IMR-90 (cell line): ENCODE results near the gene ZDHHC14. TPM values are rescaled to one million over a fixed set of nuclear protein-coding genes. Genes with fewer than 3 reads are reported as not detected.

Source experiments
- ATAC-seq: fragments of 200-7000 bp; cut with Tn5 transposase; 2 replicates; pipeline ENCODE4 v1.9.1; 2020; ENCODE audit warnings: low read depth, mild to moderate bottlenecking, moderate library complexity
- BruUV-seq: library from RNA; stranded (reverse); fragments of 400-500 nt; replicated peaks from 2 replicates; lab custom pipeline; 2021; lab: Mats Ljungman, UMichigan
- CTCF ChIA-PET: fragments of 300-600 bp; formaldehyde crosslinking; extraction: SDS; loops from one replicate; lab custom pipeline; 2021; ENCODE audit warnings: antibody characterized with exemption; lab: Yijun Ruan, JAX
- POLR2A ChIA-PET: fragments of 300-600 bp; sonication (Branson Sonifier 250); formaldehyde crosslinking; loops from one replicate; lab custom pipeline; 2022; ENCODE audit warnings: antibody characterized with exemption; ENCODE audit not compliant: unreplicated experiment; lab: Charles Lee
- DNase-seq: peaks from one replicate; pipeline ENCODE4 v3.0.0; 2013
- H2AFZ ChIP-seq: replicated peaks from 2 replicates; pipeline ENCODE3; 2013; ENCODE audit warnings: low read length, mild to moderate bottlenecking; ENCODE audit not compliant: poor library complexity
- H2AK5ac ChIP-seq: 2 replicates; pipeline ENCODE4 v1.6.1; 2013; ENCODE audit warnings: low read depth, low read length, inconsistent platforms
- H2AK9ac ChIP-seq: replicated peaks from 2 replicates; pipeline ENCODE3; 2013; ENCODE audit warnings: mild to moderate bottlenecking, low read depth, low read length, moderate library complexity; ENCODE audit not compliant: poor library complexity
- H2BK120ac ChIP-seq: 2 replicates; pipeline ENCODE4 v1.6.1; 2013; ENCODE audit warnings: low read depth, low read length, inconsistent platforms
- H2BK15ac ChIP-seq: 3 replicates; pipeline ENCODE4 v1.6.1; 2013; ENCODE audit warnings: low read depth, low read length, inconsistent platforms
- H2BK20ac ChIP-seq: 2 replicates; pipeline ENCODE4 v1.6.1; 2013; ENCODE audit warnings: low read depth, mild to moderate bottlenecking, inconsistent platforms, low read length, moderate library complexity
- H2BK5ac ChIP-seq: 2 replicates; pipeline ENCODE4 v1.6.1; 2013; ENCODE audit warnings: mild to moderate bottlenecking, low read depth, low read length, inconsistent platforms; ENCODE audit not compliant: poor library complexity, severe bottlenecking
- H3K14ac ChIP-seq: replicated peaks from 2 replicates; pipeline ENCODE4 v1.6.1; 2013; ENCODE audit warnings: low read depth, low read length, inconsistent platforms
- H3K18ac ChIP-seq: 2 replicates; pipeline ENCODE4 v1.6.1; 2013; ENCODE audit warnings: low read depth, low read length, control low read depth
- H3K23ac ChIP-seq: 2 replicates; pipeline ENCODE4 v1.6.1; 2013; ENCODE audit warnings: low read depth, low read length, inconsistent platforms
- H3K27ac ChIP-seq: 2 replicates; pipeline ENCODE4 v1.5.1; 2013; ENCODE audit warnings: mild to moderate bottlenecking, control low read depth, low read length; ENCODE audit not compliant: insufficient read depth
- H3K27me3 ChIP-seq: 2 replicates; pipeline ENCODE4 v1.6.1; 2013; ENCODE audit warnings: low read length; ENCODE audit not compliant: control insufficient read depth, insufficient read depth
- H3K36me3 ChIP-seq: 2 replicates; pipeline ENCODE4 v1.6.1; 2013; ENCODE audit warnings: low read length, mixed read lengths; ENCODE audit not compliant: control insufficient read depth, insufficient read depth
- H3K4ac ChIP-seq: 2 replicates; pipeline ENCODE4 v1.6.1; 2013; ENCODE audit warnings: low read depth, low read length, inconsistent platforms
- H3K4me1 ChIP-seq: 2 replicates; pipeline ENCODE4 v1.6.1; 2013; ENCODE audit warnings: low read length, mixed read lengths; ENCODE audit not compliant: control insufficient read depth, insufficient read depth
- H3K4me2 ChIP-seq: 2 replicates; pipeline ENCODE4 v1.6.1; 2013; ENCODE audit warnings: low read depth, mild to moderate bottlenecking, control low read depth, low read length, moderate library complexity
- H3K4me3 ChIP-seq: 2 replicates; pipeline ENCODE4 v1.5.1; 2013; ENCODE audit warnings: low read depth, mild to moderate bottlenecking, control low read depth, low read length, moderate library complexity; ENCODE audit not compliant: insufficient read depth
- H3K56ac ChIP-seq: 2 replicates; pipeline ENCODE4 v1.6.1; 2013; ENCODE audit warnings: low read length, inconsistent platforms; ENCODE audit not compliant: insufficient read depth; ENCODE audit errors: extremely low read depth
- H3K79me1 ChIP-seq, 2 experiments: 2 replicates each; pipeline ENCODE4 v1.6.1; 2013; ENCODE audit warnings: low read length in 2 of 2, inconsistent platforms in 1 of 2, low read depth in 1 of 2
- H3K9ac ChIP-seq: 2 replicates; pipeline ENCODE4 v1.6.1; 2013; ENCODE audit warnings: low read depth, low read length, control low read depth
- H3K9me1 ChIP-seq: 2 replicates; pipeline ENCODE4 v1.6.1; 2013; ENCODE audit warnings: low read length, inconsistent platforms; ENCODE audit not compliant: insufficient read depth
- H3K9me3 ChIP-seq: 2 replicates; pipeline ENCODE4 v1.6.1; 2013; ENCODE audit warnings: low read length; ENCODE audit not compliant: control insufficient read depth, insufficient read depth
- H4K20me1 ChIP-seq: 2 replicates; pipeline ENCODE4 v1.6.1; 2013; ENCODE audit warnings: low read length, inconsistent platforms; ENCODE audit not compliant: insufficient read depth
- H4K5ac ChIP-seq: 2 replicates; pipeline ENCODE4 v1.6.1; 2013; ENCODE audit warnings: mild to moderate bottlenecking, low read depth, low read length, control low read depth
- H4K8ac ChIP-seq, 2 experiments: 2 replicates each; pipeline ENCODE4 v1.6.1; 2013; ENCODE audit warnings: low read depth in 2 of 2, low read length in 2 of 2, control low read depth in 1 of 2, inconsistent platforms in 1 of 2
- H4K91ac ChIP-seq: 2 replicates; pipeline ENCODE4 v1.6.1; 2013; ENCODE audit warnings: low read depth, low read length, inconsistent platforms; ENCODE audit not compliant: insufficient read depth
- CEBPB ChIP-seq: IDR thresholded peaks from 2 replicates; pipeline ENCODE4 v1.6.1; 2012; ENCODE audit warnings: low read depth, low read length, improper control_type of control experiment
- CTCF ChIP-seq: conservative IDR thresholded peaks from 2 replicates; pipeline ENCODE4 v1.5.1; 2012; ENCODE audit warnings: mild to moderate bottlenecking, low read depth, low read length, improper control_type of control experiment
- ELK1 ChIP-seq: fragments of 150-350 bp; IDR thresholded peaks from 2 replicates; pipeline ENCODE4 v1.6.1; 2016; ENCODE audit warnings: low read depth, mild to moderate bottlenecking, low read length, moderate library complexity, borderline replicate concordance
- MAFK ChIP-seq: IDR thresholded peaks from 2 replicates; pipeline ENCODE4 v1.6.1; 2012; ENCODE audit warnings: low read depth, low read length, improper control_type of control experiment
- MXI1 ChIP-seq: IDR thresholded peaks from 2 replicates; pipeline ENCODE4 v1.6.1; 2012; ENCODE audit warnings: low read depth, mild to moderate bottlenecking, low read length, moderate library complexity, borderline replicate concordance
- NFE2L2 ChIP-seq: fragments of 150-350 bp; IDR thresholded peaks from 2 replicates; pipeline ENCODE4 v1.6.1; 2016; ENCODE audit warnings: low read depth, mild to moderate bottlenecking, low read length
- POLR2A ChIP-seq: IDR thresholded peaks from 2 replicates; pipeline ENCODE4 v1.6.1; 2012; ENCODE audit warnings: mild to moderate bottlenecking, low read depth, low read length
- RAD21 ChIP-seq: IDR thresholded peaks from 2 replicates; pipeline ENCODE4 v1.6.1; 2012; ENCODE audit warnings: low read length, improper control_type of control experiment
- RCOR1 ChIP-seq: IDR thresholded peaks from 2 replicates; pipeline ENCODE4 v1.6.1; 2012; ENCODE audit warnings: mild to moderate bottlenecking, low read length, improper control_type of control experiment; ENCODE audit not compliant: insufficient replicate concordance
- RFX5 ChIP-seq: IDR thresholded peaks from 2 replicates; pipeline ENCODE4 v1.8.0; 2012; ENCODE audit warnings: low read depth, mild to moderate bottlenecking, low read length, moderate library complexity
- SMC3 ChIP-seq: fragments of 150-350 bp; IDR thresholded peaks from 2 replicates; pipeline ENCODE4 v1.6.1; 2016; ENCODE audit warnings: low read depth, mild to moderate bottlenecking, antibody characterized with exemption, low read length, moderate library complexity
- USF2 ChIP-seq: fragments of 150-350 bp; IDR thresholded peaks from 2 replicates; pipeline ENCODE4 v1.6.1; 2017; ENCODE audit warnings: mild to moderate bottlenecking, antibody characterized with exemption, low read length, low read depth
- WGBS, 2 experiments: methylation state at CpG; one replicate each; pipeline versions ENCODE4 v1.1.5 to v1.1.7; 2013; ENCODE audit warnings: missing lambda C conversion rate in 2 of 2; ENCODE audit not compliant: insufficient read length in 1 of 2; ENCODE audit errors: extremely low coverage in 2 of 2; 5-methylcytosine and 5-hydroxymethylcytosine counted together
- dilution Hi-C: fragments of 300-500 bp; cut with HindIII; formaldehyde crosslinking; loops from one replicate; pipeline ENCODE4 v1.14.3; 2018; ENCODE audit warnings: low sequenced_read_pairs; ENCODE audit not compliant: unreplicated experiment
- in situ Hi-C: fragments of 300-500 bp; cut with MboI; formaldehyde crosslinking; loops from 3 replicates; pipeline ENCODE4 v1.14.3; 2019; ENCODE audit warnings: low sequenced_read_pairs, inconsistent platforms, mixed read lengths
- intact Hi-C: fragments of 100-400 bp; cut with micrococcal nuclease; formaldehyde crosslinking; loops from 2 replicates; pipeline ENCODE4 v1.10.0; 2022
- polyA plus RNA-seq, 3 experiments: library from polyadenylated mRNA; depleted of rRNA; stranded (reverse); fragments of >200 nt; gene quantifications; 2 replicates each; pipeline ENCODE4 v1.2.3, GENCODE V29; 2012; ENCODE audit warnings: low replicate concordance in 1 of 3
- total RNA-seq: library from RNA; depleted of rRNA; stranded (reverse); fragments of >200 nt; gene quantifications from 2 replicates; pipeline ENCODE4 v1.2.3, GENCODE V29; 2012

Gene ZDHHC14
- total and polyA plus RNA-seq, 2 of the 4 experiments (the other 2 are of a cell fraction), result 0.90 to 2.0 TPM

- no peak overlapping the region for H2BK120ac ChIP-seq
- no peak overlapping the region for H2BK5ac ChIP-seq
- no peaks in the 10 kb centered on the region for H4K20me1 ChIP-seq
- no peak overlapping the region for H4K5ac ChIP-seq
- dilution Hi-C loops, result no loop called here
- H2BK20ac ChIP-seq, result no peak overlapping the region
- ChIA-PET POLR2A (no interaction called here), CTCF (interaction anchor here (0.6 kb wide), 1 partner anchor 97 kb away, joined by 3 read pairs; no protein-coding TSS in a partner anchor)
- no peak overlapping the region for H2AK9ac ChIP-seq
- H3K36me3 ChIP-seq, result no peaks in the 10 kb centered on the region
- DNase-seq (no peak), ATAC-seq (no peak)
- H3K9me3 ChIP-seq, result no peaks in the 10 kb centered on the region
- H3K79me1 ChIP-seq, result no peaks in the 10 kb centered on the region
- TF ChIP-seq CTCF (no peak), MXI1 (no peak), SMC3 (no peak), ELK1 (no peak), CEBPB (no peak), POLR2A (no peak), USF2 (no peak), RCOR1 (no peak), NFE2L2 (no peak), MAFK (no peak), RFX5 (no peak), RAD21 (no peak)
- no peak overlapping the region for H3K4ac ChIP-seq
- no peak overlapping the region for H2AK5ac ChIP-seq
- no peak overlapping the region for H2AFZ ChIP-seq
- no peaks in the 10 kb centered on the region for H3K27me3 ChIP-seq
- H4K91ac ChIP-seq, result no peak overlapping the region
- no peak overlapping the region for H3K4me3 ChIP-seq
- no peak overlapping the region for H3K4me2 ChIP-seq
- no peaks in the 10 kb centered on the region for H3K9me1 ChIP-seq
- BruUV-seq, result no TSS peak
- H4K8ac ChIP-seq, result no peak overlapping the region
- intact Hi-C loops, result no loop called here
- H3K23ac ChIP-seq, result no peak overlapping the region
- WGBS, 2 experiments, result 93% methylated on average over 3 of the region's 3 CpGs; no CpG with 5 or more reads in 1 of the 2 experiments
- in situ Hi-C loops, result no loop called here
- no peak overlapping the region for H3K14ac ChIP-seq
- no peak overlapping the region for H3K9ac ChIP-seq
- no peak overlapping the region for H3K27ac ChIP-seq
- H3K18ac ChIP-seq, result no peak overlapping the region
- no peak overlapping the region for H2BK15ac ChIP-seq
- H3K56ac ChIP-seq, result no peak overlapping the region
- no peaks in the 10 kb centered on the region for H3K4me1 ChIP-seq
Observed at GRCh38 chr6:157622427-157622826, 241.4 kb downstream of the ZDHHC14 start.
